GM12874 (cell line): Measurements from ENCODE around the gene ZNF385D.

Source experiments
- TF ChIP-seq, protein P1 (sequence below): IDR thresholded peaks from 2 replicates; pipeline ENCODE4 v1.5.1; 2011; ENCODE audit warnings: low read depth, mild to moderate bottlenecking, control low read depth, low read length, moderate library complexity; ENCODE audit not compliant: insufficient read depth

The ZNF385D gene

DNA sequence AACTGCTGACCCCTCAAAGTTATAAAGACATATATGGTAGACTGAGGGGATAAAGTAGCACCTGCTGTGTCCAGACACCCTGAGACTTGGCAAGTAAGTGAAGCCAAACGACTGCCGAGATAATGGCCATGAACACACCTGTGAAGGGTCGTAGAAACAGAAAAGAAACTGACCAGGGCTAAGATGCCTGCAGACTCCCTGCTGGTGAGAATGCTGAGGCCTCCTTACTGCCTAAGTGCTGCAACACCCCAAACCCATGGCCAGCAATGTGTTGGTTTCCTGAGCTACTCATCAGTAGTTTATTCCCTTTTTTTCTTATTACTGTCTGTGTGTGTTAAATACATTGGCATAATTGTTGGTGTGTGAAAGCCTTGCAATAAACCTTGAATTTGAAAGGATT lies 233.8 kb downstream of the ZNF385D start:
- TF ChIP-seq, protein P1, sequence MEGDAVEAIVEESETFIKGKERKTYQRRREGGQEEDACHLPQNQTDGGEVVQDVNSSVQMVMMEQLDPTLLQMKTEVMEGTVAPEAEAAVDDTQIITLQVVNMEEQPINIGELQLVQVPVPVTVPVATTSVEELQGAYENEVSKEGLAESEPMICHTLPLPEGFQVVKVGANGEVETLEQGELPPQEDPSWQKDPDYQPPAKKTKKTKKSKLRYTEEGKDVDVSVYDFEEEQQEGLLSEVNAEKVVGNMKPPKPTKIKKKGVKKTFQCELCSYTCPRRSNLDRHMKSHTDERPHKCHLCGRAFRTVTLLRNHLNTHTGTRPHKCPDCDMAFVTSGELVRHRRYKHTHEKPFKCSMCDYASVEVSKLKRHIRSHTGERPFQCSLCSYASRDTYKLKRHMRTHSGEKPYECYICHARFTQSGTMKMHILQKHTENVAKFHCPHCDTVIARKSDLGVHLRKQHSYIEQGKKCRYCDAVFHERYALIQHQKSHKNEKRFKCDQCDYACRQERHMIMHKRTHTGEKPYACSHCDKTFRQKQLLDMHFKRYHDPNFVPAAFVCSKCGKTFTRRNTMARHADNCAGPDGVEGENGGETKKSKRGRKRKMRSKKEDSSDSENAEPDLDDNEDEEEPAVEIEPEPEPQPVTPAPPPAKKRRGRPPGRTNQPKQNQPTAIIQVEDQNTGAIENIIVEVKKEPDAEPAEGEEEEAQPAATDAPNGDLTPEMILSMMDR = no peak

DNA sequence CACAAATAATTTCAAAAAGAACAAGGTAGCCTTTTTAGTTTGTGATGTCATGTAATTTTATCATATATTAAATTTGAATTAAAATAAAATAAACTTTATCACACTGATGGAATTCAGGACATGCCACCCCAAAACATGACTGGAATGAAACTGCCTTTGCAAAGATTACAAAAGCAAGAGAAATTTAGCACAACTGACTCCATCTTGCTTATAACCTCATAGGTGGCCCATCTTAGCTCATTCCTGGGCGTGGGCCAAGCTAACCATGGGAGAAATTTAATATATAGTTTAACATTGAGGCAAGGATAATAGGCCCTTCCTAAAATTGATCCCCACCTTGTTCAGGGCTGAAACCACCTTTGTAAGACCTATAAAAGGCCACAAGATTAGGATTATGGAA lies 235.6 kb downstream of the ZNF385D start:
- TF ChIP-seq, protein P1 = no peak

DNA sequence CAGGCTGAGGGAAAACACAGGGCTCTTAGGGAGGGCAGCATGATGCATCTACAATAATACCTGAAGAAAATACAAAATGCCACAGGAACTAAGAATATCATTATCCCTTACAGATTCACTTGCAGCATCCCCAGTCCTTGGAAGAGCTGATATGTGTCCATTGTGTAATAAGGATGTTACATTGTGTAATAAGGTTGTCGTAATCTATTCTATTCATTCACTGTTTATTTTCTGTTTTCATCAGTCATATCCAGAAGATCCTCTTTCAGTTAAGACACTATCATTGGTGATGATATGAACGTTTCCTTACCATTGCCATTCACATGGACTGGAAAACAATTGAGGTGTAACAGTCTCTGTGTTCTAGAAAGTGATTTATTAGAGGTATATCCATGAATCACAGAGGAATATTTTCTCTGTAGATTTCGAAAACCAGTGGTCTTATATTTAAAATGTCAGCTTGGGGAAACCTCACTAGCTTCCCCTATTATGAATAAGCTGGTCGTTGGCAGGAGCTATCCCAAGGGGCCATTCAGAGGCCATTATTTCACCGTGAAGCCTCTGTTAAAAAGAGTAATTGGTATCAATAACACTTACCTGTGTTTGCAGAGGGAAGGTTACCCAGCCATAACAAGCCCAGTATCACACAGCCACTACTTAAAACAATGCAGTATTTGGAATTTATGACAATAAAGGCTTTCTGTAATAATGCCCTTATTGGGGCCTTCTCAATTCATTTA lies 241.1 kb downstream of the ZNF385D start:
- TF ChIP-seq, protein P1 = no peak

DNA sequence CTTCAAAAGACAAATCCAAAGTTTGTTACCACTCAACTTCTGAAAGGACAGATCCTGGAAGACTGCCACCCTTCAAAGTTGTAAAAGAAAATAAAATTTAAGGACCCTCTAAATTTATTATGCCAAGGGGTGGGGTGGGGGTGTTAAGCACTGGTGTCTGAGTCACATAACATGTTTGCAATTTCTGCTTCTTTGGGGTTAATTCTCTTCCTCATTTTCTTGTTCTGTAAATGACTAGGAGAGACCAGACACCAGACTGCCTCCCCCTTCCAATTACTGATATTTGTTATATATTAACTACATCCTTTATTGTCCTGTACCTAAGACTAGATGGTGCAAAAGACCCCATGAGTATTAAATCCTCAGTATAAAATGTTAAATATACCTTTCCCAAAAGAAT lies 242.8 kb downstream of the ZNF385D start:
- TF ChIP-seq, protein P1 = no peak

DNA sequence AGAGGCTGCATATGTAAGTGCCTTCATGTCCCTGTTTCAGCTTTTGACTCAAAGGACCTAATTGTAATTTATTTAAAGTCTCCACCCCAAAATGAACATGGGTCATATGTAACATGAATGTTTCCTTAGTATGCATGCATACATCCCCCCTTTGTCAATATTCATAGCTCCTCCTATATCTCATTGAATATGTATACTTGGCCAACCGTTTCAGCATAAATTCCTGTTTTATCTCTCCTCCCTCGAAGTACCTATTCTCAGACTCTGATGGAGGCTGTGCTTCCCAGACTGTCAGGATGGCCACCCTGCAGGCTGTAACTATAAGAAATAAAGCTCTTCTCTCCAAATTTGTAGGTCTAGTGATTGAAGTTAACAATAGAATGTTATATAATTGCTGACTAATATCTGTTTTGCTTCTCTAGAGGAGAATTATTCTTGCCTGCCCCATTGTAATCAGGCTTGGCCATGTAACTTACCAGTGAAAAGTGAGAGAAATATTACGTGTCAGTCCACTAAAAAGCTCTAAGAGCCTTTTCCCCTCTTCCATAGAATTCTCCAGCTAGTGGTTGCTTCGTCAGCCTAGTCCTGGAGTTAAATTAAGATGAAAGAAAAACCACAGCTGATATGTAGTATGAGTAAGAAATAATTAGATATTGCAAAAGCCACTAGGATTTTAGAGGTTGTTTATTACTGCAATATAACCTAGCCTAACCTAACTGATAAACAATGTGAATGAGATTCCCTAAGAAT lies 245.1 kb downstream of the ZNF385D start:
- TF ChIP-seq, protein P1 = no peak

DNA sequence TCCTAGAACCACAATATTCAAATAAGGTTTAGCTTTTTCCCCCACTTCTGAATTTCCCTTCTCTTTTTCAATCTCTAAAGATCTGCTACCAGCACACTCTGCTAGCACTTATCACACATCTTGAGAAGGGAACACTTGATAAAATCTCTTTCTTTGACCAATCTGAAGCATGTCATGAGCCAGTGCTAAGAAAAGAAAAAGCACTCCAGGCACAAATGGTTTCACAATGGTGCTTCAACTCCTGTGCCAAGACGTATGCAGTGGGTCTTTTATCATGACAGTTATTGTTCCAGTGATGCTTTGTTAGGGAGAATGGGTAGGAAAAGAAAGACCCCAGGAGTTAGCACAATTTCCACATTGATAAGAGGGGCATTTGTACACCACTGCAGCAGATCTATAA lies 248.4 kb downstream of the ZNF385D start:
- TF ChIP-seq, protein P1 = no peak

DNA sequence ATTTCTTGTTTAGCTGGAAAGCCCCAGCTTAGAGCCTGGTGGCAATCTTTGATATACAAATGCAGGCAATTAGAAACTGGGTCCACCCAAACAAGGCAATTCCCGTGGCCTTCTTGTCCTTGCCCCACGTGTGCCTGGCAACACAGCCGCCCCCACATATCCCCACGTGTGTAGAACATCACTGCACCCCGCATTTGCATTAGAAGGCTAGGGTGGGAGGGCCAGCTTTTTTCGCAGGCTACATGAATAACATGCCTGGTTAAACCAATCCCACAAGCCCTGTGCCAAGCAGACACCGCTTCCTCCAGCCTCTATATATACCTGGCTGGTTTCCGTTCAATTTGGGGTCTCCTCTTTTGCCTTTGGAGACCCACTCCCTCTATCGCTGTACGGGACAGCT lies 250.2 kb downstream of the ZNF385D start:
- TF ChIP-seq, protein P1 = no peak
